HL-60 (cell line): ENCODE data around the gene HERC4.

Source experiments
- DNase-seq, 2 experiments: peaks; one replicate each; pipeline ENCODE4 v3.0.0-alpha.2; 2010 to 2020; ENCODE audit warnings: low read depth in 1 of 2, low spot score in 1 of 2
- H3K27ac ChIP-seq: fragments of 250-450 bp; sonication (Bioruptor Pico); replicated peaks from 2 replicates; pipeline ENCODE4 v1.5.1; 2020; ENCODE audit warnings: mild to moderate bottlenecking, moderate library complexity
- H3K27me3 ChIP-seq: fragments of 250-450 bp; sonication (Bioruptor Pico); 2 replicates; pipeline ENCODE4 v1.5.1; 2021; ENCODE audit warnings: mild to moderate bottlenecking, moderate library complexity; ENCODE audit not compliant: insufficient read depth, poor library complexity, severe bottlenecking
- H3K4me3 ChIP-seq: replicated peaks from 2 replicates; pipeline ENCODE4 v1.5.1; 2011; ENCODE audit warnings: mild to moderate bottlenecking, control low read depth, low read length; ENCODE audit not compliant: insufficient read depth
- CTCF ChIP-seq: IDR thresholded peaks from one replicate; pipeline ENCODE4 v1.5.1; 2011; ENCODE audit warnings: low read length, control low read depth, inconsistent platforms; ENCODE audit not compliant: insufficient read depth
- GABPA ChIP-seq: IDR thresholded peaks from 2 replicates; pipeline ENCODE4 v1.6.1; 2012; ENCODE audit warnings: low read depth
- POLR2AphosphoS5 ChIP-seq: IDR thresholded peaks from 2 replicates; pipeline ENCODE4 v1.6.1; 2012; ENCODE audit warnings: low read depth
- REST ChIP-seq: IDR thresholded peaks from 2 replicates; pipeline ENCODE4 v1.6.1; 2012; ENCODE audit warnings: low read depth; ENCODE audit not compliant: insufficient replicate concordance
- SPI1 ChIP-seq: IDR thresholded peaks from 2 replicates; pipeline ENCODE4 v1.6.1; 2012; ENCODE audit warnings: low read depth, mild to moderate bottlenecking, borderline replicate concordance

The HERC4 gene

GRCh38 chr10:67934336-67934735, 140.7 kb downstream of the HERC4 start:
- TF ChIP-seq POLR2AphosphoS5 (no peak), GABPA (no peak), SPI1 (peak; percentile 76)
- H3K4me3 ChIP-seq = no peak overlapping the region
- no peaks in the 10 kb centered on the region for H3K27me3 ChIP-seq
- peak overlapping the region; percentile 9; the same call in 1 of the 2 replicates for H3K27ac ChIP-seq
- no peak for DNase-seq

GRCh38 chr10:67933199-67933598, 141.9 kb downstream of the HERC4 start:
- Histone ChIP-seq H3K27ac (no peak overlapping the region), H3K27me3 (no peaks in the 10 kb centered on the region), H3K4me3 (no peak overlapping the region)
- TF ChIP-seq SPI1 (no peak), GABPA (no peak)
- no peak for DNase-seq

- Histone ChIP-seq H3K4me3 (no peak overlapping the region), H3K27ac (no peak overlapping the region), H3K27me3 (no peaks in the 10 kb centered on the region)
- DNase-seq = no peak
- TF ChIP-seq CTCF = no peak
- no peak for TF ChIP-seq POLR2AphosphoS5
- no peak for TF ChIP-seq GABPA
- TF ChIP-seq REST = no peak
- TF ChIP-seq SPI1 = no peak
These were observed 148.1 kb downstream of the HERC4 start for GRCh38 chr10:67926951-67927350.

- no peak for TF ChIP-seq CTCF
- no peaks in the 10 kb centered on the region for H3K27me3 ChIP-seq
- DNase-seq = no peak
- no peak overlapping the region for H3K4me3 ChIP-seq
- H3K27ac ChIP-seq = no peak overlapping the region
These were observed 149.6 kb downstream of the HERC4 start for GRCh38 chr10:67925449-67926005.

- Histone ChIP-seq H3K27me3 (no peaks in the 10 kb centered on the region), H3K27ac (no peak overlapping the region), H3K4me3 (no peak overlapping the region)
- no peak for DNase-seq
- TF ChIP-seq GABPA = no peak
These were observed 150.9 kb downstream of the HERC4 start for GRCh38 chr10:67924136-67924535.

- Histone ChIP-seq H3K27ac (no peak overlapping the region), H3K4me3 (no peak overlapping the region), H3K27me3 (no peaks in the 10 kb centered on the region)
- no peak for DNase-seq
- TF ChIP-seq REST (no peak), POLR2AphosphoS5 (no peak), GABPA (no peak), CTCF (no peak), SPI1 (no peak)
These were observed 151.5 kb downstream of the HERC4 start for GRCh38 chr10:67923551-67923950.
